GM18517 (cell line): ENCODE measurements around the gene ZCWPW1.
"Not testable (repeated sequence)": the region's sequence is repeated elsewhere in the genome, so short reads cannot be mapped to it uniquely, and the experiment has no call there.

Experiments used
- ATAC-seq: cut with Tn5 transposase; IDR thresholded peaks from one replicate; pipeline ENCODE4 v1.9.1; 2021; ENCODE audit warnings: mild to moderate bottlenecking, moderate library complexity; ENCODE audit not compliant: unreplicated experiment

Gene ZCWPW1

DNA sequence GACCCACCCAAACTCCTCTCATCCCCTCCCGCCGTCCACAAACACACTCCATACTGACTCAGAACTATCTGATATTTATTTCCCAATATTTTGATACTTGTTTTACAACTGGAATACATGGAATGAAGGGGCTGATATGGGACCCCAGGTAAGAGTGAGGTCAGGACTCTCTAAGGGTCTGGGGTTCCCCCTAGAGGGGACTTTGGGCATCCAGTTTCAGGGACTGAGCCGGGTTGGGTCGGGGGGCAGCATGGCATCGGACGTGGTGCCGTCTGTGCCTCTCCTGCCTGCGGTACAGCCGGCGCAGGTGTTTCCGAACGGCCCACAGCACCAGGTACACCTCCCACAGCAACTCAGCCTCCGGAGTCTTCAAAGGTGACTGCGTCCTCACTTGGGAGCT, 28.1 kb upstream of the ZCWPW1 start:
- no peak for ATAC-seq

DNA sequence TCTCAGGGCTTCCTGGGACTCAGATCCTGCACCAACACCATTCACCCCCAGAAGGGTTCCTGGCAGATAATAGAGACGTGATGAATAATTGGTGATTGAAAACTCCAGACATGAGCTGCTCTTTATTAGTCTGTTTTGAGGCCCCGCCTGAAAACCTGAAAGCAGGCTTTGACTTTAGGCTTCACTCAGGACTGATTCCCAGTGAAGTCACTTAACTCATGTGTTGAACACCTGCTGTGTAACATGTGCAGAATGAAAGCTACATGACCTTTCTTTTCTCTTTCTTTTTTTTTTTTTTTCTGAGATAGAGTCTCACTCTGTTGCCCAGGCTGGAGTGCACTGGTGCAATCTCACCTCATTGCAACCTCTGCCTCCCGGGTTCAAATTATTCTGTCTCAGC, 26.7 kb upstream of the ZCWPW1 start:
- no peak for ATAC-seq

DNA sequence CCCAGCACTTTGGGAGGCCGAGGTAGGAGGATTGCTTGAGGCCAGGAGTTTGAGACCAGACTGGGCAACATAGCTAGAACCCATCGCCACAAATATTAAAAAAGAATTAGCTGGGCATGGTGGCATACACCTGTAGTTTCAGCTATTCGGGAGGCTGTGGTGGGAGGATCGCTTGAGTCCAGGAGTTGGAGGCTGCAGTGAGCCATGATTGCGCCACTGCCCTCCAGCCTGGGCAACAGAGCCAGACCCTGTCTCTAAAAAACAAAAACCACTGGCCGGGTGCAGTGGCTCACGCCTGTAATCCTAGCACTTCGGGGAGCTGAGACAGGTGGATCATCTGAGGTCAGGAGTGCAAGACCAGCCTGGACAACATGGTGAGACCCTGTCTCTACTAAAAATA, 25.4 kb upstream of the ZCWPW1 start:
- ATAC-seq: not testable (repeated sequence)

- ATAC-seq: no peak
Measured at GRCh38 chr7:100452513-100452912, 24.0 kb upstream of the ZCWPW1 start.

GRCh38 chr7:100449190-100449795, 20.8 kb upstream of the ZCWPW1 start:
- ATAC-seq: no peak

DNA sequence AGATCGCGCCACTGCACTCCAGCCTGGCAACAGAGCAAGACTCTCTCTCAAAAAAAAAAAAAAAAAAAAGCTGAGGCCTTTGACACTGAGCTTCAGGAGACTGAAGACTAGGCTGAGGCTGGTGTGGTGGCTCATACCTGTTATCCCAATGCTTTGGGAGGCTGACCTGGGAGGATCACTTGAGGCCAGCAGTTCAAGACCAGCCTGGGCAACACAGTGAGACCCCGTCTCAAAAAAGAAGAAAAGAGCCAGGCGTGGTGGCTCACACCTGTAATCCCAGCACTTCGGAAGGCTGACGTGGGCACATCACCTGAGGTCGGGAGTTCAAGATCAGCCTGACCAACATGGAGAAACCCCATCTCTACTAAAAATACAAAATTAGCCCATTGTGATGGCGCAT, 18.9 kb upstream of the ZCWPW1 start:
- ATAC-seq: not testable (repeated sequence)

- no peak for ATAC-seq
Measured at GRCh38 chr7:100446040-100446439, 17.5 kb upstream of the ZCWPW1 start.

DNA sequence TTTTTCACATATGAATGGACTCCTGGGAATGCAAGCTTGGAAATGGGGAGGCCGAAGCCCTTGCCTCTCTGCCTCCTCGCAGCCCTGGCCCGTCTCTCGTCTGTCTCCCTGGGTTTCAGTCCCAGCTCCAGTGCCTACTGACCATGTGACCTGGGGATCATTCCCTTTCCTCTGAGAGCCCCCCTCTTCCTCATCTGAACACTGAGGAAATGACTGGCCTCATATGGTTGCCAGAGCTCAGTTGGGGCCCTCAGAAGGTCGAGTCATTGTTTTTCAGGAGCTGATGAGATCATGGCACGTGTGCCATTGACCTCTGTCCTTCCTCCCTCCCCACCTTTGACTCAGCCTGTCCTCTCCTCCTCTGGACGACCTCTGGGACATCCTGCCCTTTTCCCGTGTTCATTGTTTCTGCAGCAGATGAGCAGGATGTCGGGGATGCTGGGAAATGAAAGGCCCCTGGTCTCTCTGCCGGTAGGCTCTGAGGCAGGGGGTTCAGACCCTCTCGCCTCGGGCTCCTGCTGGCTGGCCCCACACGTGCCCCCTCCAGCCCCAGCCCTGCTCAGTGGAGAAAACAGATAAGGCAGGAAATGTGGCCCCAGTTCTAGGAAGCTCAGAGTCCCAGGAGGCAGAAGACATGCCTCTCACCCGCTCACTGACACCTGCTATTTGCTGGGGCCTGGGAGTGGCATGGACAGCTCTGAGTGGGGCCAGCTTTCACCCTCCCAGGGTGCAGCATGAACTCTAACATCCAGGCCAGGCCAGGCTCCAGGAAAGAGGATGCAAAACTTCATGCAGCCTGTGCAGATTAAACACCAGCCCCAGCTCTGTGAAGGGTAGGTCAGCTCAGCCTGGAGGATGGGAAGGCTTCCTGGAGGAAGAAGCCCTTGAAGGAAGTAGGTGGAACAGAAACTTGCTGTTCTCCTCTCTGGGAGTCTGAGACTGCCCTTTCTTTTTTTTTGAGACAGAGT, 16.1 kb upstream of the ZCWPW1 start:
- no peak for ATAC-seq

DNA sequence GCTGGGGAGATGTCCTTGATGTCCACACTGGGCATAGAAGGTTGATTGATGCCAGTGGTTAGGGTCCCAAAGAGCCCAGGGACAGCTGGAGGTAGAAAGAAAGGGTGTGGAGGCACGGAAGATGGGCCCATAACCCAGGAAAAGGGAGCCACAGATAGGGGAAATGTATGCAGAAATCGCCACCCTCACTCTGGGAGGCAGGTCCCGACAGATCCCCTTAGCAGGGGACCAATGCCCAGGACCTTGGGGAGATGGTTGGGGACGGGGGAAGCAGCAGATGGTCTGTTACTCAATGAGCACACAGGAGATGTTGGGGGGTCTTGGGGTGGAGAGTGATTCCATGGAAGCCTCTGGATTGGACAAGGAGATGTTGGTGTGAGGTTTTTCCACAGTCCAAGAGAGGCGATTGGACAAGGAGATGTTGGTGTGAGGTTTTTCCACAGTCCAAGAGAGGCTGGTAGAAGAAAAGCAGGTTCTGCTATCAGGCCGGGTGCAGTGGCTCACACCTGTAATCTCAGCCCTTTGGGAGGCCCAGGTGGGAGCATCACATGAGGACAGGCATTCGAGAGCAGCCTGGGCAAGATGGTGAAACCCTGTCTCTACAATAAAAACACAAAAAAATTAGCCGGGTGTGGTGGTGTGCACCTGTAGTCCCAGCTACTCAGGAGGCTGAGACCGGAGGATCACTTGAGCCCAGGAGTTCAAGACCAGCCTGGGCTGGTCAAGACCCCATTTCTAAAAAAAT, 14.8 kb upstream of the ZCWPW1 start:
- no peak for ATAC-seq

DNA sequence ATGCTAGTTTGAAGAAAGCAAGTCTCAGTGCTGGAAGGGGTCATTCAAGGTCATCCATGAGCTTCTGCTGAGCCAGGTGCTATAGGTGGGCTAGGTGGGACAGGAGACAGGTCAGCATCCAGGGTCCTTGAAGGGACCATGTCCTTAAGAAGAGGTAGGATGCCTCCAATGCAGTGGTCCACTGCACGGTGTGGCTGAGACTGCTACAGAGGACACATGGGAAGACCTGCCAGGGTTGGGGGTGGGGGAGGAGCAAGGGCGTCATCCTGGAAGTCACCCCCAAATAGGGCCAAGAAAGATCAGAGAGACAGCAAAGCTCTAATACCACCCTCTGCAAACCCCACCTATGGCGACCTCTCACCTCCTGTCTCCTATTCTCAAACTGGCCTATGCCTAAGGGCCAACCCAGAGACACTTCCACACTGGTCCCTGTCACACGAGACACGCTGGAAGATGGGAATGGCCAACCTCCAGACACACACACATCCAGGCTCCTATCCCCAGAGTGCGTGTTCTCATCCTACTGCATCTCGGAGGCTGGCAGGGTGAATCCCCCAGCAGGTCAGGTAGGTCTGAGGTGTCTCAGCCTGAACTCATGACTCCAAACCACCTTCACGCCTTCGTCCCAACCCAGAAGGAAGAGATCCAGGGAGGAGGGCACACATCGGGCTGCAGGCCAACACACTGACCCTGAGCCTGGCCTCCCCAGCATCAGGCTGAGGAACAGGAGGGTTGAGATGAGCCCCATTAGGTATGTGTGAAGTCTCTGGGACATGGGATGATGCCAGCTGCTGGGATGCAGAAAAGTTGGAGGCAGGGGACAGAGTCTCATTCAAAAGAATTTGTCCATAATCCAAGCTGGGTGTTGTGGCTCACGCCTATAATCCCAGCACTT, 13.4 kb upstream of the ZCWPW1 start:
- no peak for ATAC-seq

DNA sequence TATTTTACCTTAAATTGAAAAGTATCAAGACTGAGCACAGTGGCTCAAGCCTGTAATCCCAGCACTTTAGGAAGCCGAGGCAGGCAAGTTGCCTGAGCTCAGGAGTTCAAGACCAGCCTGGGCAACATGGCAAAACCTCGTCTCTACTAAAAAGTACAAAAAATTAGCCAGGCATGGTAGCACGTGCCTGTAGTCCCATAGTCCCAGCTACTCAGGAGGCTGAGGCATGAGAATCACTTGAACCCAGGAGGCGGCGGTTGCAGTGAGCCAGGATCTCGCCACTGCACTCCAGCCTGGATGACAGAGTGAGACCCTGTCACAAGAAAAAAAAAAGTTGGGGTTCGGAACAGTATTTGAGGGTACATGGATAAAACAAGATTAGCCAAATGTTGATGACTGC, 10.7 kb upstream of the ZCWPW1 start:
- not testable (repeated sequence) for ATAC-seq

- ATAC-seq: not testable (repeated sequence)
Measured at GRCh38 chr7:100438731-100439130, 10.2 kb upstream of the ZCWPW1 start.

DNA sequence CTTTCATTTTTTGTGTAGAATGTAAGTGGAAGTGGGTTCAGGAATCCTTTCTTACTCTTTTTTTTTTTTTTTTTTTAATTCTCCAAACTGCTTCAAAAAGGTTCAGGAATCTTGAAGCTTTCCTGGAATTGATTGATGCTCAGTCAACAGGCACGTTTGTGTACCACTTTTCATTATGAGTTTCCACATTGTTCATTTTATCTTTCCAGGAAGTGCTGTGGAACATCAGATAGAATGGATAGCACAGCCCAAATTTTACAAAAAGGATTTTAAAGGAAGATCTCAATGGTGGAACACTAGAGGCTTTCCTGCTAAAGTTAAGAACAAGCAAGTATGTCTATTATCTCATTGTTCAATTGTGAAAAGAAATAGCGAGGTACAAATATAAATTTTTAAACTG, 9.7 kb upstream of the ZCWPW1 start:
- ATAC-seq: no peak

- no peak for ATAC-seq
Measured at GRCh38 chr7:100437150-100438100, 8.9 kb upstream of the ZCWPW1 start.

DNA sequence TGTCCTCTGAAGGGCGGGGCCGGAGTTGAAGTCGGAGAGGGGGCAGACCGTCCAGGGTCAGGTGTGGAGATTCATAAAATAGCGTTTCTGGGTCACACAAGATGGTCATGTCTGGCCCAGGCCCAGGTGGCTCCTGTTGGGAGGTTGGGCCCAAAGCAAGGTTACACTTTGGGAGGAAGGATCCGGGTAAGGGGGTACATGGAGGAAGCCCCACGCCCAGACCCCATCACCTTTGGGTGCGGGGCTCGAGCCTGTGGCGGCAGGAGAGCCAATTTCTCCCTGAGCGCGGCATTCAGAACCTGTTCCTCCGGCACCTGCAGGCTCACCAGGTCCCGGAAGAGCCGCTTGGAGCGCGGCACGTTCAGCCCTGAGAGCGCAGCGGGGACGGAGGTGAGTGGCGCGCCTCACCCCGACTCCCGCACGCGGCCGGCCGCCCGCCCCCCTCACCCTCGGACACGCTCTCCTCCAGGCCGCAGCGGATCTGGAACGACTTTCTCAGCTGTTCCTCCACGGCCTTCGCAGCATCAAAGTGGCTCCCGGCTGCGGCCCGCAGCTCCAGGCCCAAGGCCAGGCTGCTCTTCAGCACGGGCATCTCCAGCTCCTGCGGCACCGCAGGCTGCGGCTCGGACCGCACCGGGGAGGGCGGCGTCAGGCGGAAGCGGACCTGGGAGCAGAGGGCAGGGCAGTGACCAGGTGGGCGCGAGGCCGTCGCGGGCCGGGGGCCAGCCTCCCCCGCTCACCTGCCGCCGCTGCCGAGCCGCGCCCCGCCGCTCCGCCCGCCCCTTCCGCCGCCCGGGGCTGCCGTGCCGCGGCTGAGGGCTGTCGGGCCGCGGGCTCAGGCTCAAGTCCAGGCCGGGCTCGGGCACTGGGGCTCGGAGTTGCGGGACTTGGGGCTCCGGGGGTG, 7.2 kb upstream of the ZCWPW1 start:
- peak; percentile 20 for ATAC-seq

GRCh38 chr7:100434297-100435144, 6.0 kb upstream of the ZCWPW1 start:
- ATAC-seq: no peak

DNA sequence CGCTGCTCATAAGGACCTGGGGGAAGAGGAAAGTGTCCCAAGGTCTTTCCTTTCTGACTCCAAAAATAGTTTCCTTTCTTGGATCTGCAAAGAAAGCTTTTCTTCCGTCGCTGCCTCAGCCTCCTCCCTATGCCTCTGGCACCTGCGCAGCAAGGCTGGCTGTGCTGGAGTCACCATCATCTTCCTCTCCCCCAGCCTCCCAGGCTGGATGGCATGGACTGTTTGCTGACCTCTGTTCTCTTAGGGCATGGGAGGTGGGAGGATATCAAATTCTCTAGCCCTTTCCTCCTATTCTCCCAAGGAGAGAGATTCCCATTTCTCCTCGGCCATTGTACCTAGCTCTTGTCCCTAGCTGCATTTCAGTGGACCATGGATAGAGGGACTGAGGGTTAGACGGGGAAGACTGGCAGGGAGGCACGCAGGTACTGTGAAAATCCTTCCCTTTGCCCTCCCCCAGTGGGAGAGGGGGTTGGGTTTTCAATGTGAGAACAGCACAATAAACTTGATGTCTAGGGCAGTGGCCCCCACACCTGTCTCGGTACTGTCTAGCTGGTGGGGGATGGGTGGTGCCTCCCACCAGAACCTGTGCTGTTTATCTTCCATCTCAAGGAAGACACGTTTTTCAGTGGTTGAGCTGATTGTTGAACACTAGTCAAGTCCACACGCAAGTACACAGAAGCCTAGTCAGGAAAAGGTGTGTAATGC, 5.2 kb upstream of the ZCWPW1 start:
- no peak for ATAC-seq
